Mesothelial cell of epicardium (in vitro differentiated cells): ENCODE results near the gene SP100. TPM values are rescaled to one million over a fixed set of nuclear protein-coding genes. Genes with fewer than 3 reads are reported as not detected.
"Not testable (repeated sequence)": the region's sequence is repeated elsewhere in the genome, so short reads cannot be mapped to it uniquely, and the experiment has no call there.

Experiments
- DNase-seq, 2 experiments: peaks; one replicate each; pipeline ENCODE4 v3.0.0; 2021; ENCODE audit warnings: low spot score in 2 of 2; ENCODE audit not compliant: unreplicated experiment in 2 of 2
- H3K27ac Mint-ChIP-seq: 2 replicates; pipeline ENCODE4 v1.8.0; 2021; ENCODE audit warnings: mixed read lengths
- H3K27me3 Mint-ChIP-seq: 2 replicates; pipeline ENCODE4 v1.8.0; 2021; ENCODE audit warnings: low read depth, mixed read lengths
- H3K36me3 Mint-ChIP-seq: 2 replicates; pipeline ENCODE4 v1.8.0; 2021; ENCODE audit warnings: mixed read lengths
- H3K4me1 Mint-ChIP-seq: 2 replicates; pipeline ENCODE4 v1.8.0; 2021; ENCODE audit warnings: mixed read lengths
- H3K4me3 Mint-ChIP-seq: 2 replicates; pipeline ENCODE4 v1.8.0; 2021; ENCODE audit warnings: mild to moderate bottlenecking, moderate library complexity, mixed read lengths
- H3K9me3 Mint-ChIP-seq: 2 replicates; pipeline ENCODE4 v1.8.0; 2021; ENCODE audit warnings: mixed read lengths
- CTCF ChIP-seq: fragments of 200-600 bp; sonication (generic); IDR thresholded peaks from one replicate; pipeline ENCODE4 v1.5.0; 2021; ENCODE audit warnings: antibody characterized with exemption; ENCODE audit not compliant: unreplicated experiment
- total RNA-seq: library from RNA; stranded (reverse); gene quantifications from 3 replicates; pipeline ENCODE4 v1.2.1, GENCODE V29; 2021

SP100 gene
- total RNA-seq, 1 donor from 2014 or later = 52.0 TPM

DNA sequence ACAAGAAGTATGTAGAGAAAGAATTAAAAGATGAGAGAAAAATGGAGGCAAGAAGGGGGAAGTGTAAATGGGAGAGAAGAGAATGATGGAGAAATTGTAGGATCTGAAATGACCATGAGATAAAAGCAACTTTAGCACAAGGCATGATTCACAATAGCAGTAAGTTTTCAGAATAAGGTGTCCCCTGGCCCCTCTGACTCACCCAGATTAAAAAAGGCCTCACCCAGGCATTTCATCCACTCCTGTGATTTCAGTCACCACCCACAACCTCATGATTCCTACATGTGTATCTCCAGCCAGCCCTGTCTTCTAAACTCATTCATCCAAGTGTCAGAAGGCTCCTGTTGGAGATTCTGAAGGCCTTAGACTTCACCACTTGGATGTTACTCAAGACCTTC lies 56.6 kb downstream of the SP100 start:
- no peak for DNase-seq

DNA sequence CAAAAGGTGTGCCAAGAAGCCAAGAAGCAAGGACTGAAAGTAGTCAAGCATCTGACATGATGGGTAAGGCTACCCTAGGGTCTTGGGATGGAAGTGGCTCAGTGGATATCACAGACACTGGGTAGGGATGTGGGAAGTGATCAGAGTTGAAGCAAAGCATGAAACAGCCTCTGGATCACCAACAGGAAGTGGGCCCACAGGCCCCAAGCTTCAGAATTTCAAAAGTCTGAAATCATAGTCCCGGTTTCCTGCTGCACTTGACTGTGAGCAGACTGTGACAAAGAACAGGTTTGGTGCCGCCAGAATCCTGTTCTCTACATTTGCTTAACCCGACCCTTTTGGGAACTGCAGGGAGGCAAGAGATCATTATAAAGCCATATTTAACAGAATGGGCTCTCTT lies 57.4 kb downstream of the SP100 start:
- no peak for TF ChIP-seq CTCF
- Mint-ChIP-seq H3K4me3 (no peak overlapping the region), H3K4me1 (no peaks in the 10 kb centered on the region), H3K9me3 (peaks cover 13% of the 10 kb centered on the region), H3K36me3 (peaks cover 19% of the 10 kb centered on the region), H3K27ac (no peak overlapping the region), H3K27me3 (no peaks in the 10 kb centered on the region)
- no peak for DNase-seq

More for the DNA sequence above, 56.6 kb downstream of the SP100 start:
- Mint-ChIP-seq H3K27me3 (no peaks in the 10 kb centered on the region), H3K4me1 (no peaks in the 10 kb centered on the region), H3K27ac (no peak overlapping the region), H3K36me3 (peaks cover 23% of the 10 kb centered on the region), H3K4me3 (no peak overlapping the region), H3K9me3 (peaks cover 13% of the 10 kb centered on the region)
- TF ChIP-seq CTCF = no peak

DNA sequence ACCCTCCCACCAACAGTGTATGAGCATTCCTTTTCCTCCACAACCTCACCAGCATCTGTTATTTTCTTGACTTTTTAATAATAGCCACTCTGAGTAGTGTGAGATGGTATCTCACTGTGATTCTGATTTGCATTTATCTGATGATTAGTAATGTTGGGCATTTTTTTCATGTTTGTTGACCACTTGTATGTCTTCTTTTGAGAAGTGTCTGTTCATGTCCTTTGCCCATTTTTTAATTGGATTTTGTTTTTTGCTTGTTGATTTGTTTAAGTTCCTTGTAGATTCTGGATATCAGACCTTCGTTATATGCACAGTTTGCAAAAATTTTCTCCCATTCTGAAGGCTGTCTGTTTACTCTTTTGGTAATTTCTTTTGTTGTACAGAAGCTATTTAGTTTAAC lies 59.1 kb downstream of the SP100 start:
- Mint-ChIP-seq H3K4me1 (no peaks in the 10 kb centered on the region), H3K36me3 (peaks cover 19% of the 10 kb centered on the region), H3K9me3 (peaks cover 13% of the 10 kb centered on the region), H3K27ac (no peak overlapping the region), H3K4me3 (no peak overlapping the region), H3K27me3 (no peaks in the 10 kb centered on the region)
- no peak for DNase-seq
- TF ChIP-seq CTCF = no peak

GRCh38 chr2:230485801-230486341 lies 69.9 kb downstream of the SP100 start:
- TF ChIP-seq CTCF = no peak
- Mint-ChIP-seq H3K36me3 (peaks cover 4% of the 10 kb centered on the region), H3K27ac (no peak overlapping the region), H3K9me3 (peaks cover 18% of the 10 kb centered on the region), H3K4me3 (no peak overlapping the region), H3K4me1 (no peaks in the 10 kb centered on the region), H3K27me3 (no peaks in the 10 kb centered on the region)
- DNase-seq = no peak

- H3K4me1 Mint-ChIP-seq, H3K27ac Mint-ChIP-seq, DNase-seq, H3K36me3 Mint-ChIP-seq, H3K27me3 Mint-ChIP-seq, H3K4me3 Mint-ChIP-seq: not testable (repeated sequence)
- H3K9me3 Mint-ChIP-seq = peaks cover 24% of the 10 kb centered on the region
Observed at GRCh38 chr2:230491219-230491618, 75.2 kb downstream of the SP100 start.

GRCh38 chr2:230492107-230492506 lies 76.1 kb downstream of the SP100 start:
- no peak for DNase-seq
- Mint-ChIP-seq H3K27ac (no peak overlapping the region), H3K4me1 (no peaks in the 10 kb centered on the region), H3K27me3 (peaks cover 1% of the 10 kb centered on the region), H3K36me3 (peaks cover 6% of the 10 kb centered on the region), H3K9me3 (peaks cover 24% of the 10 kb centered on the region), H3K4me3 (no peak overlapping the region)
- no peak for TF ChIP-seq CTCF
